Suprapubic skin (tissue), 4 donors: ENCODE measurements around the gene RNF175. TPM values are rescaled to one million over a fixed set of nuclear protein-coding genes. Genes with fewer than 3 reads are reported as not detected.

Source experiments
- DNase-seq, 2 donors: peaks; one replicate each; pipeline ENCODE4 v3.0.0-alpha.2; 2019; ENCODE audit warnings: low spot score in 2 of 2
- H3K27ac ChIP-seq: fragments of 200-600 bp; sonication (generic); one replicate; pipeline ENCODE4 v1.5.1; 2019
- H3K27me3 ChIP-seq: fragments of 200-600 bp; sonication (generic); one replicate; pipeline ENCODE4 v1.5.1; 2019
- H3K36me3 ChIP-seq: fragments of 200-600 bp; sonication (generic); one replicate; pipeline ENCODE4 v1.5.1; 2019
- H3K4me1 ChIP-seq: fragments of 200-600 bp; sonication (generic); one replicate; pipeline ENCODE4 v1.5.1; 2019
- H3K4me3 ChIP-seq: fragments of 200-600 bp; sonication (generic); one replicate; pipeline ENCODE4 v1.5.1; 2019; ENCODE audit warnings: mild to moderate bottlenecking
- H3K9me3 ChIP-seq: fragments of 200-600 bp; sonication (generic); one replicate; pipeline ENCODE4 v1.5.1; 2019
- CTCF ChIP-seq, 2 donors: fragments of 200-600 bp in 1 of 2; fragments of 450-650 bp in 1 of 2; sonication (generic) in 1 of 2; IDR thresholded peaks; one replicate each; pipeline ENCODE4 v1.5.1; 2016 to 2019; ENCODE audit warnings: antibody characterized with exemption in 2 of 2, mild to moderate bottlenecking in 1 of 2, moderate library complexity in 1 of 2
- EP300 ChIP-seq: sonication (generic); formaldehyde crosslinking; IDR thresholded peaks from one replicate; pipeline ENCODE4 v1.6.1; 2017; ENCODE audit warnings: antibody characterized with exemption
- POLR2A ChIP-seq, 2 donors: fragments of 450-650 bp; IDR thresholded peaks; one replicate each; pipeline ENCODE4 v1.6.1; 2017; ENCODE audit warnings: antibody characterized with exemption in 2 of 2, mild to moderate bottlenecking in 2 of 2, moderate library complexity in 2 of 2
- POLR2AphosphoS5 ChIP-seq, 3 donors: sonication (generic); formaldehyde crosslinking; IDR thresholded peaks; one replicate each; pipeline ENCODE4 v1.6.1; 2017; ENCODE audit warnings: antibody characterized with exemption in 3 of 3
- WGBS: methylation state at CpG from one replicate; pipeline ENCODE4 v1.1.5; 2018; 5-methylcytosine and 5-hydroxymethylcytosine counted together
- total RNA-seq, 4 donors: library from RNA; depleted of rRNA; stranded (reverse); fragments of >200 nt; gene quantifications; one replicate each; pipeline ENCODE4 v1.1.0, GENCODE V29; 2016

The RNF175 gene
- total RNA-seq, 4 donors from 2014 or later = not detected

DNA sequence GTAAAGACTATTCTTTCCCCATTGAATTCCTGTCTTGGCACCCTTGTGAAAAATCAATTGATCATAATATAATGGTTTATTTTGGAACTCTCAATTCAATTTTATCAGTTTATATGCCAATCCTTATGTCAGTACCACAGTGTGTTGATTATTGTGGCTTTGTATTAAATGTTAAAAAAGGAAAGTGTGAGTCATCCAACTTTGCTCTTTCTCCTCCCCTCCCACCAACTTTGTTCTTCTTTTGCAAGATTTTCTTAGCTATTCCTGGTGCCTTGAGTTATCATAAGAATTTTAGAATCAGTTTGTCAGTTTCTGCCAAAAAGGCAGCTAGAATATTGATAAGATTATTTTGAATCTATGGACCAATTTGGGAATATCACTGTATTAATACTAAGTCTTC is 11.2 kb upstream of the RNF175 start:
- TF ChIP-seq POLR2AphosphoS5 (IDR thresholded peaks at IDR 0.05) (no peak), POLR2A (IDR thresholded peaks at IDR 0.05) (no peak), CTCF (IDR thresholded peaks at IDR 0.05) (no peak), EP300 (no peak)
- Histone ChIP-seq H3K36me3 (no peaks in the 10 kb centered on the region), H3K27ac (no peak overlapping the region), H3K9me3 (no peaks in the 10 kb centered on the region), H3K4me3 (no peak overlapping the region), H3K4me1 (no peaks in the 10 kb centered on the region), H3K27me3 (no peaks in the 10 kb centered on the region)
- no peak for DNase-seq

- no peaks in the 10 kb centered on the region for H3K9me3 ChIP-seq
- no peak overlapping the region for H3K27ac ChIP-seq
- H3K4me1 ChIP-seq = no peaks in the 10 kb centered on the region
- H3K36me3 ChIP-seq = no peaks in the 10 kb centered on the region
- H3K4me3 ChIP-seq = no peak overlapping the region
- DNase-seq = no peak
- TF ChIP-seq CTCF (IDR thresholded peaks at IDR 0.05) (no peak), POLR2A (IDR thresholded peaks at IDR 0.05) (no peak), EP300 (no peak), POLR2AphosphoS5 (IDR thresholded peaks at IDR 0.05) (no peak)
- H3K27me3 ChIP-seq = no peaks in the 10 kb centered on the region
- 92% methylated on average over 6 of the region's 6 CpGs for WGBS
Measured at GRCh38 chr4:153766758-153767157, 6.9 kb upstream of the RNF175 start.

GRCh38 chr4:153765894-153766293 is 6.1 kb upstream of the RNF175 start:
- Histone ChIP-seq H3K27me3 (no peaks in the 10 kb centered on the region), H3K4me1 (no peaks in the 10 kb centered on the region), H3K36me3 (no peaks in the 10 kb centered on the region), H3K4me3 (no peak overlapping the region), H3K27ac (no peak overlapping the region), H3K9me3 (no peaks in the 10 kb centered on the region)
- TF ChIP-seq POLR2AphosphoS5 (IDR thresholded peaks at IDR 0.05) (no peak), POLR2A (IDR thresholded peaks at IDR 0.05) (no peak), EP300 (no peak), CTCF (IDR thresholded peaks at IDR 0.05) (no peak)
- no peak for DNase-seq
- 86% methylated on average over 8 of the region's 8 CpGs for WGBS

- no peak for DNase-seq
- TF ChIP-seq EP300 = no peak
- TF ChIP-seq CTCF (IDR thresholded peaks at IDR 0.05) = no peak
- no peak for TF ChIP-seq POLR2A (IDR thresholded peaks at IDR 0.05)
- no peak for TF ChIP-seq POLR2AphosphoS5 (IDR thresholded peaks at IDR 0.05)
- no peak overlapping the region for H3K27ac ChIP-seq
- no peaks in the 10 kb centered on the region for H3K36me3 ChIP-seq
- no peaks in the 10 kb centered on the region for H3K9me3 ChIP-seq
- H3K27me3 ChIP-seq = peaks cover 6% of the 10 kb centered on the region
- WGBS = 51% methylated on average over 5 of the region's 5 CpGs
- H3K4me3 ChIP-seq = no peak overlapping the region
- peaks cover 6% of the 10 kb centered on the region for H3K4me1 ChIP-seq
Measured at GRCh38 chr4:153764601-153765368, 5.0 kb upstream of the RNF175 start.

GRCh38 chr4:153763404-153763803 is 3.6 kb upstream of the RNF175 start:
- Histone ChIP-seq H3K4me3 (no peak overlapping the region), H3K27me3 (peaks cover 13% of the 10 kb centered on the region), H3K27ac (no peak overlapping the region), H3K9me3 (no peaks in the 10 kb centered on the region), H3K4me1 (peaks cover 13% of the 10 kb centered on the region), H3K36me3 (no peaks in the 10 kb centered on the region)
- TF ChIP-seq POLR2A (IDR thresholded peaks at IDR 0.05) (no peak), EP300 (no peak), CTCF (IDR thresholded peaks at IDR 0.05) (no peak), POLR2AphosphoS5 (IDR thresholded peaks at IDR 0.05) (no peak)
- 96% methylated on average over 1 of the region's 1 CpG for WGBS
- DNase-seq = no peak
